GM12875 (cell line): ENCODE measurements around the gene KIF21A.

Experiments used
- H3K4me3 ChIP-seq: one replicate; pipeline ENCODE4 v1.5.1; 2011; ENCODE audit warnings: low read depth, low read length, control low read depth
- CTCF ChIP-seq: IDR thresholded peaks from 2 replicates; pipeline ENCODE4 v1.5.1; 2011; ENCODE audit warnings: low read depth, mild to moderate bottlenecking, control low read depth, inconsistent platforms, low read length, moderate library complexity, borderline replicate concordance; ENCODE audit not compliant: insufficient read depth

KIF21A gene

DNA sequence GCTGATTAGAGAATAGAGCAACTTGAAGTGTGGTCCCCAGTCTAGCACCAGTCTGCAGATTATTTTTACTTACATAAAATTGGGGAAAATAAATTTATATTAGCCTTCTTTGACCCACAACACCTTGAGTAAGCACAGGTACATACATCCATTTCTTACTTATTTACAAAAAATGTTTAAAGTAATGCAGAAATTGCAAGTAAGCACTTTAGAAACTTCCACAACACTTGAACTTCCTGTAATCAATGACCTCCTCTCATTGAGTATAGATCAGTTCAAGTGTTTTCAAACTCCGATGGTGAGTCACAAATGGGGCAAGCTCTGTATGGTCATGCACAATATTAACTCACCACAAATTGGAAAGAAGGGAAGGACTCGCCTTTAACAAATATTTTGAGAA lies 83.3 kb downstream of the KIF21A start:
- no peak overlapping the region for H3K4me3 ChIP-seq
- TF ChIP-seq CTCF: no peak

GRCh38 chr12:39357041-39357440 lies 85.9 kb downstream of the KIF21A start:
- no peak for TF ChIP-seq CTCF
- no peak overlapping the region for H3K4me3 ChIP-seq

DNA sequence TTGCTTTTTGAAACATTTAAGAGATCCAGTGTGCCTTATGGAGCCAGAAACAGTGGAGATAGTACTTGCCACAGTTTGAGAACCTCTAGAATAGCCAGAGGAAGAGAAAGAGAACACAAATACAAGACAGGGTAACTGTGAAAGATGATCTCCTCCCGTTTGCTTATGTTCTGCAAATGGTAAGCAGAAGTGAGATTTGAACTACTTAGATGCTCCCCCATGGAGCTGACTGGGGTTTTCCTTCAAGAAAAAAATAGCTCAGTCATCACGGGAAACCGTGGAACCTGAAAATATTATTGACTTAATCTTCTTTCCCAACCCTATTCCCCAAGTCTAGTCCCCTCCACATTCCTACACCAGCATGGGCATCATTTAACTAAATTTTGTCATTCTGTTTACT lies 87.1 kb downstream of the KIF21A start:
- H3K4me3 ChIP-seq: no peak overlapping the region
- TF ChIP-seq CTCF: no peak

GRCh38 chr12:39354955-39355354 lies 88.0 kb downstream of the KIF21A start:
- no peak for TF ChIP-seq CTCF
- no peak overlapping the region for H3K4me3 ChIP-seq

DNA sequence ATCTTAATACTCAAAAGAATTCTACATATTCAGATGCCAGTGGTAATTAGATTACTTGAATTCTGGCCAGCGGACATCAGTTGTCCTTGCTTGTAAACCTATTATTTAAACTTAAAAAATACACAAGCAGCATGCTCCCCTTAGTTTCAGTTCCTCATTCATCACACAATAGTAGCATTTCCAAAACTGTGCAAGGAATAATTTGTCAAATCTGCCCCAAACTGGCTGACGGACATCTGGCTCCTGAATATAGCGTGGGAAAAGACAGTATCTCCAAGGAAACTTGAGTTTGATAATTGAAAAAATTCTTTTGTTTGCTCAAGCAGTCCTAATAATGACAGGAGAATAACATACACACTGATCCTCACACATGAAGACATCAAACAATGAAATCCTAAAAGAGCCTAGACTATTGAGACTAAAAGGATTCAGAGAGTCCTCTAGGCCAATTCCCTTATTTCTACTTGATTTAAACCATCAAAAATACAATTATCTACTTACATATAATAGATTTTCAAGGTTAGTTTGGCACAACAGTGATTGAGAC lies 90.4 kb downstream of the KIF21A start:
- no peak overlapping the region for H3K4me3 ChIP-seq
- TF ChIP-seq CTCF: no peak

- no peak for TF ChIP-seq CTCF
- no peak overlapping the region for H3K4me3 ChIP-seq
These were observed 91.8 kb downstream of the KIF21A start for GRCh38 chr12:39351153-39351552.

DNA sequence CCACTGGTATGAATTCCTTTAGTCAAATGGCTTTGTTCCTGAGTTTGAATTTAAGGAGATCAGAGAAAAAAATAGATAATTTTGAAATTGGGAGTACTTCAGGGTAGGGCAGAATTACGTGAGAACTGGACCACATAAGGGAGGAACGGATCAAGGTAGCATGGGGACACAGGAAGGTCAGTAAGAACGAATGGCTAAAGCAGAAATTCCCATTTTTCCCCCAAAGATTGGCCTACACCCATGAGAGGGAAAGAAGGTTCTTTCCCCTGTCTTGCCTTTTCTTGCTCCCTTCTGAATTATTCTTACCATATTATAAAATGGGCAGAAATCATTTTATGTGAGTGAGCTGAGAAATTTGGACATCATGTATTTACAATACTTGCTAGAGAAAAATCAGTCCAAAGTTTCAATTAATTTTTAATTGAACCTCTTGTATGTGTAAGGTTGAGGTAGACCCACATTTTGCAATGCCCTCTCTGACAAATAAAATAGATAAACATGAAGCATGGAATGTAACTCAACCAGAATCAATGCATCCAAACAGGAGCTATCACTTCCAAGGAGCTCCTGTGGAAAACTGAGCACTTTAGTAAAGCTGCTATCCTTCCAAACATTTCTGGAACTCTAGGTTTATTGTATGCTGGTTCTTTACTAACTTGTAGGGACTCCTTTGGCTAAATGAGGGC lies 93.8 kb downstream of the KIF21A start:
- no peak overlapping the region for H3K4me3 ChIP-seq
- TF ChIP-seq CTCF: no peak
